HL-60 (cell line): ENCODE data around the gene FBXO28.
"Not testable (repeated sequence)": the region's sequence is repeated elsewhere in the genome, so short reads cannot be mapped to it uniquely, and the experiment has no call there.

Experiments used
- DNase-seq, 2 experiments: peaks; one replicate each; pipeline ENCODE4 v3.0.0-alpha.2; 2010 to 2020; ENCODE audit warnings: low read depth in 1 of 2, low spot score in 1 of 2
- H3K27ac ChIP-seq: fragments of 250-450 bp; sonication (Bioruptor Pico); replicated peaks from 2 replicates; pipeline ENCODE4 v1.5.1; 2020; ENCODE audit warnings: mild to moderate bottlenecking, moderate library complexity
- H3K27me3 ChIP-seq: fragments of 250-450 bp; sonication (Bioruptor Pico); 2 replicates; pipeline ENCODE4 v1.5.1; 2021; ENCODE audit warnings: mild to moderate bottlenecking, moderate library complexity; ENCODE audit not compliant: insufficient read depth, poor library complexity, severe bottlenecking
- H3K4me3 ChIP-seq: replicated peaks from 2 replicates; pipeline ENCODE4 v1.5.1; 2011; ENCODE audit warnings: mild to moderate bottlenecking, control low read depth, low read length; ENCODE audit not compliant: insufficient read depth
- GABPA ChIP-seq: IDR thresholded peaks from 2 replicates; pipeline ENCODE4 v1.6.1; 2012; ENCODE audit warnings: low read depth
- POLR2AphosphoS5 ChIP-seq: IDR thresholded peaks from 2 replicates; pipeline ENCODE4 v1.6.1; 2012; ENCODE audit warnings: low read depth
- SPI1 ChIP-seq: IDR thresholded peaks from 2 replicates; pipeline ENCODE4 v1.6.1; 2012; ENCODE audit warnings: low read depth, mild to moderate bottlenecking, borderline replicate concordance
- TF ChIP-seq, protein P1 (sequence below): IDR thresholded peaks from 2 replicates; pipeline ENCODE4 v1.6.1; 2012; ENCODE audit warnings: low read depth; ENCODE audit not compliant: insufficient replicate concordance
- TF ChIP-seq, protein P2 (sequence below): IDR thresholded peaks from one replicate; pipeline ENCODE4 v1.5.1; 2011; ENCODE audit warnings: low read length, control low read depth, inconsistent platforms; ENCODE audit not compliant: insufficient read depth

Gene FBXO28

DNA sequence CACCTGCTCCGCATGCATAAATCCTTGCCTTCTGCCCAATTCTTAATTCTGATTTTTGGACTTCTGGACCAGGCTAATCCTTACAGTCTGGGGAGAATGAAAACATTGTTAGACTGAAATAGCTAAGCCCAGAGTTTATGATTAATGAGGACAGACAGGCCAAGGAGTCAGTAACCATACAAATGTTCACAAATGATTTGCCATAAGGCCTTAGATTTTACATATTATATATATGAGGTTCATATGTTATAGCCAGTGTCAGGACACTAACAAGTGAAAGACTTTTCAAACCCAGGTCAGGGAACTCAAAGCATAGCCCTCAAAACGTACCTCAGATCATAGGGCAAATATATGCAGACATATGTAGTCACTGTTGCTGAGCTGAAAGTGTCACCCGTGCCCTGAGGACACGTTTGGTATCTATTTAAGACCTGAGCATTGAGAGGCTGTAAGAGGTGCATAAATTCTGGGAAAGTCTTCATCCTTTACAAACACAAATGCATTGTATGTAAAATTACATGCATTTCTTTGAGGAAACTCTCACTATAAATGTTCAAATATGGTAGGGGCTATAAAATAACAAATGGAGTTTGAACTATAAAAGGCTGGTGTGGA lies 45.3 kb upstream of the FBXO28 start:
- Histone ChIP-seq H3K27ac (no peak overlapping the region), H3K27me3 (no peaks in the 10 kb centered on the region), H3K4me3 (no peak overlapping the region)
- no peak for DNase-seq
- TF ChIP-seq, protein P1, sequence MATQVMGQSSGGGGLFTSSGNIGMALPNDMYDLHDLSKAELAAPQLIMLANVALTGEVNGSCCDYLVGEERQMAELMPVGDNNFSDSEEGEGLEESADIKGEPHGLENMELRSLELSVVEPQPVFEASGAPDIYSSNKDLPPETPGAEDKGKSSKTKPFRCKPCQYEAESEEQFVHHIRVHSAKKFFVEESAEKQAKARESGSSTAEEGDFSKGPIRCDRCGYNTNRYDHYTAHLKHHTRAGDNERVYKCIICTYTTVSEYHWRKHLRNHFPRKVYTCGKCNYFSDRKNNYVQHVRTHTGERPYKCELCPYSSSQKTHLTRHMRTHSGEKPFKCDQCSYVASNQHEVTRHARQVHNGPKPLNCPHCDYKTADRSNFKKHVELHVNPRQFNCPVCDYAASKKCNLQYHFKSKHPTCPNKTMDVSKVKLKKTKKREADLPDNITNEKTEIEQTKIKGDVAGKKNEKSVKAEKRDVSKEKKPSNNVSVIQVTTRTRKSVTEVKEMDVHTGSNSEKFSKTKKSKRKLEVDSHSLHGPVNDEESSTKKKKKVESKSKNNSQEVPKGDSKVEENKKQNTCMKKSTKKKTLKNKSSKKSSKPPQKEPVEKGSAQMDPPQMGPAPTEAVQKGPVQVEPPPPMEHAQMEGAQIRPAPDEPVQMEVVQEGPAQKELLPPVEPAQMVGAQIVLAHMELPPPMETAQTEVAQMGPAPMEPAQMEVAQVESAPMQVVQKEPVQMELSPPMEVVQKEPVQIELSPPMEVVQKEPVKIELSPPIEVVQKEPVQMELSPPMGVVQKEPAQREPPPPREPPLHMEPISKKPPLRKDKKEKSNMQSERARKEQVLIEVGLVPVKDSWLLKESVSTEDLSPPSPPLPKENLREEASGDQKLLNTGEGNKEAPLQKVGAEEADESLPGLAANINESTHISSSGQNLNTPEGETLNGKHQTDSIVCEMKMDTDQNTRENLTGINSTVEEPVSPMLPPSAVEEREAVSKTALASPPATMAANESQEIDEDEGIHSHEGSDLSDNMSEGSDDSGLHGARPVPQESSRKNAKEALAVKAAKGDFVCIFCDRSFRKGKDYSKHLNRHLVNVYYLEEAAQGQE: no peak
- TF ChIP-seq SPI1 (no peak), GABPA (no peak), POLR2AphosphoS5 (no peak)
- TF ChIP-seq, protein P2, sequence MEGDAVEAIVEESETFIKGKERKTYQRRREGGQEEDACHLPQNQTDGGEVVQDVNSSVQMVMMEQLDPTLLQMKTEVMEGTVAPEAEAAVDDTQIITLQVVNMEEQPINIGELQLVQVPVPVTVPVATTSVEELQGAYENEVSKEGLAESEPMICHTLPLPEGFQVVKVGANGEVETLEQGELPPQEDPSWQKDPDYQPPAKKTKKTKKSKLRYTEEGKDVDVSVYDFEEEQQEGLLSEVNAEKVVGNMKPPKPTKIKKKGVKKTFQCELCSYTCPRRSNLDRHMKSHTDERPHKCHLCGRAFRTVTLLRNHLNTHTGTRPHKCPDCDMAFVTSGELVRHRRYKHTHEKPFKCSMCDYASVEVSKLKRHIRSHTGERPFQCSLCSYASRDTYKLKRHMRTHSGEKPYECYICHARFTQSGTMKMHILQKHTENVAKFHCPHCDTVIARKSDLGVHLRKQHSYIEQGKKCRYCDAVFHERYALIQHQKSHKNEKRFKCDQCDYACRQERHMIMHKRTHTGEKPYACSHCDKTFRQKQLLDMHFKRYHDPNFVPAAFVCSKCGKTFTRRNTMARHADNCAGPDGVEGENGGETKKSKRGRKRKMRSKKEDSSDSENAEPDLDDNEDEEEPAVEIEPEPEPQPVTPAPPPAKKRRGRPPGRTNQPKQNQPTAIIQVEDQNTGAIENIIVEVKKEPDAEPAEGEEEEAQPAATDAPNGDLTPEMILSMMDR: no peak

DNA sequence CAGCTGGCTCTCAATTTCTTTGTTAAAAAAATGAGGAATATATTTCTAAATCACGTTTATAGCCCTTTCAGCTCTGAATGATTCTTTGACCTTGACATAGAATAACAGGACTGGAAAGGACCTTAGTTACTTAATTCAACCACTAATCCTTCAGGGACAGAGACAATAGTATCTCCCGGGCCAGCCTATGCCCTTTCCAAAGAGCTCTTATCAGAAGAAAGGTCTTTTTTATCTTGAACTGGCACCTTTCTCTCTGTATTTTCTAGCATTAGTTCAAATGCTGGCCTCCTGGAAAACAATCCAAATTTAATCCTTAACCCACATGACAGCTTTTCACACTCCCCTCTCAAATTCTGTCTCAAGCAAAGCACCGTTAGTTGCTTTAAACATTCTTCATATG lies 44.8 kb upstream of the FBXO28 start:
- no peak overlapping the region for H3K27ac ChIP-seq
- no peak overlapping the region for H3K4me3 ChIP-seq
- TF ChIP-seq GABPA (no peak), SPI1 (no peak)
- TF ChIP-seq, protein P2: no peak
- H3K27me3 ChIP-seq: no peaks in the 10 kb centered on the region
- no peak for DNase-seq

DNA sequence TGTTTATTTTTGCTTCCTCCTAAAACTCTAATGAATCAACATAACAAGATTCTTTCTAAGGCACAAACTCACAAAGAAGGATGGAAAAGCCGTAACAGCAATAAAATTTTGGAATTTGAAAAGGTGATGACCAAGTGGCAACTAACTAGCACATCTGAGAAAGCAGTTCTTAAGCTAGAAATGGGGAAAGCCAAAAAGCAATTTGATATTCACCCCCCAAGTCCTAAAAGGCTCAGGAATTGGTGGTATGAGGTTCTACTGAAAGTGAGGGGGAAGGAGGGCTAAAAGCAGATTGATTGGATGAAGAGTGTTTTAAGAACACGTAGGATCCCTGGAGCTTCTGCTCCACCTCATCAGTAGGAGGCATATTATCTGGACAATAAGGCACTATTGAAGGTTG lies 43.4 kb upstream of the FBXO28 start:
- Histone ChIP-seq H3K4me3 (no peak overlapping the region), H3K27ac (no peak overlapping the region), H3K27me3 (no peaks in the 10 kb centered on the region)
- no peak for TF ChIP-seq GABPA
- TF ChIP-seq, protein P2: no peak
- no peak for TF ChIP-seq POLR2AphosphoS5
- TF ChIP-seq, protein P1: no peak
- TF ChIP-seq SPI1: no peak
- DNase-seq: no peak

DNA sequence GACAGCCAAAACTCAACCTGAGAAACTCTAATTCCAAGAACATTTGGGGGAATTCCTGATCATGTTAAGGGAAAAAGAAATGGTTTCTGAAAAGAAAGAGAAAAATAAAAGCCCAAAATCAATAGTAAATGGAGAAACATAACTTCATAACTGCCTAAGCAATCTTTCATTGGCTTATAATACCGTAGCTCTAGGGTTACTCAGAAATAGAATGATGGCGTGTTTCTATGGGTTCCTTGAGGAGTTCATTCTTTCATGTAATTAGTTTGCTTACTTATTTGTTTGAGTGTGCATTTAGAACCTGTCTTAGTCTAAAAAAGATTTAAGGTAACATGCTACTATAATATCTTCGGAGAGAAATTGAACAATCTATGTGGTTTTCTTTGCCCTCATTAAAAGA lies 37.5 kb upstream of the FBXO28 start:
- H3K27me3 ChIP-seq: no peaks in the 10 kb centered on the region
- no peak for DNase-seq
- H3K27ac ChIP-seq: no peak overlapping the region
- no peak for TF ChIP-seq POLR2AphosphoS5
- TF ChIP-seq, protein P2: no peak
- TF ChIP-seq, protein P1: no peak
- no peak for TF ChIP-seq SPI1
- no peak for TF ChIP-seq GABPA
- no peak overlapping the region for H3K4me3 ChIP-seq

DNA sequence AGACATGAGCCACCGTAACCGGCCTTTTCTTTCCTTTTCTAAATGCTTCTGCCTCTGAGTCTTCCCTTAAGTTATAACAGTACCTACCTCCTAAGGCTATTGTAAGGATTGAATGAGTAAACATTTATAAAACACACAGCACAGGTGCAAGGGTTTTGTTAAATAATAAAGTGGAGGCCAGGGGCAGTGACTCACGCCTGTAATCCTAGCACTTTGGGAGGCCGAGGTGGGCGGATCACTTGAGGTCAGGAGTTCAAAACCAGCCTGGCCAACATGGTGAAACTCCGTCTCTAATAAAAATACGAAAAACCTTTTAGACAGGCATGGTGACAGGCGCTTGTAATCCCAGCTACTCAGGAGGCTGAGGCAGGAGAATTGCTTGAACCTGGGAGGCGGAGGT lies 34.3 kb upstream of the FBXO28 start:
- H3K4me3 ChIP-seq, H3K27ac ChIP-seq, DNase-seq, H3K27me3 ChIP-seq: not testable (repeated sequence)
